Suprapubic skin (tissue), 4 donors: ENCODE results near the gene STXBP5L. TPM values are rescaled to one million over a fixed set of nuclear protein-coding genes. Genes with fewer than 3 reads are reported as not detected.
A peak's percentile ranks its signal among the peaks of the same experiment; 100 is the strongest.
"Not testable (repeated sequence)": the region's sequence is repeated elsewhere in the genome, so short reads cannot be mapped to it uniquely, and the experiment has no call there.

Experiments
- DNase-seq, 2 donors: peaks; one replicate each; pipeline ENCODE4 v3.0.0-alpha.2; 2019; ENCODE audit warnings: low spot score in 2 of 2
- H3K27ac ChIP-seq: fragments of 200-600 bp; sonication (generic); one replicate; pipeline ENCODE4 v1.5.1; 2019
- H3K27me3 ChIP-seq: fragments of 200-600 bp; sonication (generic); one replicate; pipeline ENCODE4 v1.5.1; 2019
- H3K36me3 ChIP-seq: fragments of 200-600 bp; sonication (generic); one replicate; pipeline ENCODE4 v1.5.1; 2019
- H3K4me1 ChIP-seq: fragments of 200-600 bp; sonication (generic); one replicate; pipeline ENCODE4 v1.5.1; 2019
- H3K4me3 ChIP-seq: fragments of 200-600 bp; sonication (generic); one replicate; pipeline ENCODE4 v1.5.1; 2019; ENCODE audit warnings: mild to moderate bottlenecking
- H3K9me3 ChIP-seq: fragments of 200-600 bp; sonication (generic); one replicate; pipeline ENCODE4 v1.5.1; 2019
- CTCF ChIP-seq, 2 donors: fragments of 200-600 bp in 1 of 2; fragments of 450-650 bp in 1 of 2; sonication (generic) in 1 of 2; IDR thresholded peaks; one replicate each; pipeline ENCODE4 v1.5.1; 2016 to 2019; ENCODE audit warnings: antibody characterized with exemption in 2 of 2, mild to moderate bottlenecking in 1 of 2, moderate library complexity in 1 of 2
- EP300 ChIP-seq: sonication (generic); formaldehyde crosslinking; IDR thresholded peaks from one replicate; pipeline ENCODE4 v1.6.1; 2017; ENCODE audit warnings: antibody characterized with exemption
- POLR2A ChIP-seq, 2 donors: fragments of 450-650 bp; IDR thresholded peaks; one replicate each; pipeline ENCODE4 v1.6.1; 2017; ENCODE audit warnings: antibody characterized with exemption in 2 of 2, mild to moderate bottlenecking in 2 of 2, moderate library complexity in 2 of 2
- POLR2AphosphoS5 ChIP-seq, 3 donors: sonication (generic); formaldehyde crosslinking; IDR thresholded peaks; one replicate each; pipeline ENCODE4 v1.6.1; 2017; ENCODE audit warnings: antibody characterized with exemption in 3 of 3
- whole genome bisulfite sequencing: methylation state at CpG from one replicate; pipeline ENCODE4 v1.1.5; 2018; 5-methylcytosine and 5-hydroxymethylcytosine counted together
- total RNA-seq, 4 donors: library from RNA; depleted of rRNA; stranded (reverse); fragments of >200 nt; gene quantifications; one replicate each; pipeline ENCODE4 v1.1.0, GENCODE V29; 2016

The STXBP5L gene
- total RNA-seq, 4 donors from 2014 or later: 0.08 to 0.32 (median 0.15) TPM; not detected in 1

GRCh38 chr3:121018917-121019321 lies 110.9 kb downstream of the STXBP5L start:
- peak in 1 of 2 donors; percentile 53 for DNase-seq
- no peaks in the 10 kb centered on the region for H3K27me3 ChIP-seq
- H3K27ac ChIP-seq: no peak overlapping the region
- no peaks in the 10 kb centered on the region for H3K36me3 ChIP-seq
- no peak overlapping the region for H3K4me3 ChIP-seq
- peaks cover 7% of the 10 kb centered on the region for H3K9me3 ChIP-seq
- no peak for TF ChIP-seq POLR2A (IDR thresholded peaks at IDR 0.05)
- 61% methylated on average over 4 of the region's 8 CpGs for WGBS
- H3K4me1 ChIP-seq: no peaks in the 10 kb centered on the region

GRCh38 chr3:121063628-121064027 lies 155.6 kb downstream of the STXBP5L start:
- Histone ChIP-seq H3K36me3 (no peaks in the 10 kb centered on the region), H3K27me3 (no peaks in the 10 kb centered on the region), H3K27ac (no peak overlapping the region), H3K4me1 (no peaks in the 10 kb centered on the region), H3K4me3 (no peak overlapping the region), H3K9me3 (no peaks in the 10 kb centered on the region)
- 80% methylated on average over 1 of the region's 6 CpGs for WGBS
- TF ChIP-seq CTCF (IDR thresholded peaks at IDR 0.05): no peak
- TF ChIP-seq POLR2AphosphoS5 (IDR thresholded peaks at IDR 0.05): no peak
- no peak for TF ChIP-seq EP300
- TF ChIP-seq POLR2A (IDR thresholded peaks at IDR 0.05): no peak
- no peak for DNase-seq

GRCh38 chr3:121064121-121064520 lies 156.1 kb downstream of the STXBP5L start:
- H3K27ac ChIP-seq: no peak overlapping the region
- H3K27me3 ChIP-seq: no peaks in the 10 kb centered on the region
- DNase-seq: no peak
- no peak for TF ChIP-seq EP300
- TF ChIP-seq POLR2A (IDR thresholded peaks at IDR 0.05): no peak
- no peak for TF ChIP-seq CTCF (IDR thresholded peaks at IDR 0.05)
- no peak for TF ChIP-seq POLR2AphosphoS5 (IDR thresholded peaks at IDR 0.05)
- no peaks in the 10 kb centered on the region for H3K36me3 ChIP-seq
- no peaks in the 10 kb centered on the region for H3K9me3 ChIP-seq
- H3K4me1 ChIP-seq: no peaks in the 10 kb centered on the region
- WGBS: 96% methylated on average over 2 of the region's 6 CpGs
- no peak overlapping the region for H3K4me3 ChIP-seq

- no peaks in the 10 kb centered on the region for H3K4me1 ChIP-seq
- H3K4me3 ChIP-seq: no peak overlapping the region
- TF ChIP-seq CTCF (IDR thresholded peaks at IDR 0.05) (no peak), POLR2AphosphoS5 (IDR thresholded peaks at IDR 0.05) (no peak), POLR2A (IDR thresholded peaks at IDR 0.05) (no peak)
- H3K9me3 ChIP-seq: no peaks in the 10 kb centered on the region
- no peak for DNase-seq
- WGBS: 51% methylated on average over 6 of the region's 6 CpGs
- no peaks in the 10 kb centered on the region for H3K27me3 ChIP-seq
- no peaks in the 10 kb centered on the region for H3K36me3 ChIP-seq
- H3K27ac ChIP-seq: no peak overlapping the region
Measured at GRCh38 chr3:121072133-121072532, 164.1 kb downstream of the STXBP5L start.

- TF ChIP-seq CTCF (IDR thresholded peaks at IDR 0.05) (no peak), EP300 (no peak), POLR2A (IDR thresholded peaks at IDR 0.05) (no peak), POLR2AphosphoS5 (IDR thresholded peaks at IDR 0.05) (no peak)
- H3K4me3 ChIP-seq: no peak overlapping the region
- no peaks in the 10 kb centered on the region for H3K4me1 ChIP-seq
- H3K27me3 ChIP-seq: no peaks in the 10 kb centered on the region
- WGBS: 92% methylated on average over 5 of the region's 7 CpGs
- H3K27ac ChIP-seq: no peak overlapping the region
- H3K36me3 ChIP-seq: no peaks in the 10 kb centered on the region
- DNase-seq: no peak
- no peaks in the 10 kb centered on the region for H3K9me3 ChIP-seq
Measured at GRCh38 chr3:121073011-121073410, 165.0 kb downstream of the STXBP5L start.

GRCh38 chr3:121075191-121075590 lies 167.2 kb downstream of the STXBP5L start:
- WGBS: 75% methylated on average over 3 of the region's 3 CpGs
- Histone ChIP-seq H3K4me1 (no peaks in the 10 kb centered on the region), H3K27me3 (no peaks in the 10 kb centered on the region), H3K36me3 (no peaks in the 10 kb centered on the region), H3K27ac (no peak overlapping the region), H3K4me3 (no peak overlapping the region), H3K9me3 (peaks cover 12% of the 10 kb centered on the region)
- TF ChIP-seq POLR2A (IDR thresholded peaks at IDR 0.05): no peak
- no peak for DNase-seq

- DNase-seq: not testable (repeated sequence)
Measured at GRCh38 chr3:121078378-121079101, 170.5 kb downstream of the STXBP5L start.

More at GRCh38 chr3:121078378-121079101, 170.5 kb downstream of the STXBP5L start:
- H3K27me3 ChIP-seq, H3K4me3 ChIP-seq, H3K27ac ChIP-seq, H3K36me3 ChIP-seq, H3K4me1 ChIP-seq: not testable (repeated sequence)
- peaks cover 14% of the 10 kb centered on the region for H3K9me3 ChIP-seq
- WGBS: 95% methylated on average over 12 of the region's 22 CpGs
